GM21723 (cell line): ENCODE measurements around the gene FAM174B.
A peak's percentile ranks its signal among the peaks of the same experiment; 100 is the strongest.

Experiments used
- ATAC-seq: cut with Tn5 transposase; IDR thresholded peaks from one replicate; pipeline ENCODE4 v1.9.1; 2021; ENCODE audit warnings: mild to moderate bottlenecking, moderate library complexity; ENCODE audit not compliant: unreplicated experiment

The FAM174B gene

GRCh38 chr15:92655178-92655995 lies at the start of gene FAM174B:
TSS of gene FAM174B (minus strand) at chr15:92655775.
- peak; percentile 69 for ATAC-seq

- no peak for ATAC-seq
These were observed 40.5 kb upstream of the FAM174B start for GRCh38 chr15:92696096-92696495.

GRCh38 chr15:92693691-92694331 lies 38.2 kb upstream of the FAM174B start:
- ATAC-seq, result no peak

- no peak for ATAC-seq
These were observed 34.8 kb upstream of the FAM174B start for GRCh38 chr15:92690395-92690794.

- ATAC-seq, result no peak
These were observed 32.2 kb upstream of the FAM174B start for GRCh38 chr15:92687746-92688145.

GRCh38 chr15:92687195-92687602 lies 31.6 kb upstream of the FAM174B start:
- ATAC-seq, result no peak

GRCh38 chr15:92683511-92683834 lies 27.9 kb upstream of the FAM174B start:
- ATAC-seq, result no peak

- no peak for ATAC-seq
These were observed 27.4 kb upstream of the FAM174B start for GRCh38 chr15:92682741-92683510.

GRCh38 chr15:92681141-92681631 lies 25.6 kb upstream of the FAM174B start:
- ATAC-seq, result no peak

GRCh38 chr15:92677999-92678398 lies 22.4 kb upstream of the FAM174B start:
- ATAC-seq, result no peak

GRCh38 chr15:92676561-92676960 lies 21.0 kb upstream of the FAM174B start:
- no peak for ATAC-seq

- ATAC-seq, result no peak
These were observed 19.9 kb upstream of the FAM174B start for GRCh38 chr15:92675485-92675884.

- no peak for ATAC-seq
These were observed 18.8 kb upstream of the FAM174B start for GRCh38 chr15:92674347-92674746.

GRCh38 chr15:92672102-92672501 lies 16.5 kb upstream of the FAM174B start:
- ATAC-seq, result no peak

- ATAC-seq, result no peak
These were observed 15.8 kb upstream of the FAM174B start for GRCh38 chr15:92671406-92671805.

GRCh38 chr15:92670621-92671020 lies 15.0 kb upstream of the FAM174B start:
- ATAC-seq, result no peak

GRCh38 chr15:92669432-92669831 lies 13.9 kb upstream of the FAM174B start:
- ATAC-seq, result no peak

- no peak for ATAC-seq
These were observed 13.0 kb upstream of the FAM174B start for GRCh38 chr15:92668620-92669019.

GRCh38 chr15:92667970-92668485 lies 12.5 kb upstream of the FAM174B start:
- ATAC-seq, result no peak

- ATAC-seq, result no peak
These were observed 11.8 kb upstream of the FAM174B start for GRCh38 chr15:92667287-92667904.

GRCh38 chr15:92666780-92667179 lies 11.2 kb upstream of the FAM174B start:
- no peak for ATAC-seq
